Activated naive CD8-positive, alpha-beta T cell (primary cell): ENCODE results near the gene TAS1R3.

Source experiments
- H3K27ac Mint-ChIP-seq: one replicate; pipeline ENCODE4 v1.8.0; 2021; ENCODE audit warnings: mixed read lengths
- H3K27me3 Mint-ChIP-seq: one replicate; pipeline ENCODE4 v1.8.0; 2021; ENCODE audit warnings: mixed read lengths
- H3K36me3 Mint-ChIP-seq: one replicate; pipeline ENCODE4 v1.8.0; 2021; ENCODE audit warnings: mixed read lengths
- H3K4me1 Mint-ChIP-seq: one replicate; pipeline ENCODE4 v1.8.0; 2021; ENCODE audit warnings: low read depth, mixed read lengths
- H3K4me3 Mint-ChIP-seq: one replicate; pipeline ENCODE4 v1.8.0; 2021; ENCODE audit warnings: mild to moderate bottlenecking, mixed read lengths
- H3K9me3 Mint-ChIP-seq: one replicate; pipeline ENCODE4 v1.8.0; 2021; ENCODE audit warnings: low read depth, mixed read lengths

TAS1R3 gene

DNA sequence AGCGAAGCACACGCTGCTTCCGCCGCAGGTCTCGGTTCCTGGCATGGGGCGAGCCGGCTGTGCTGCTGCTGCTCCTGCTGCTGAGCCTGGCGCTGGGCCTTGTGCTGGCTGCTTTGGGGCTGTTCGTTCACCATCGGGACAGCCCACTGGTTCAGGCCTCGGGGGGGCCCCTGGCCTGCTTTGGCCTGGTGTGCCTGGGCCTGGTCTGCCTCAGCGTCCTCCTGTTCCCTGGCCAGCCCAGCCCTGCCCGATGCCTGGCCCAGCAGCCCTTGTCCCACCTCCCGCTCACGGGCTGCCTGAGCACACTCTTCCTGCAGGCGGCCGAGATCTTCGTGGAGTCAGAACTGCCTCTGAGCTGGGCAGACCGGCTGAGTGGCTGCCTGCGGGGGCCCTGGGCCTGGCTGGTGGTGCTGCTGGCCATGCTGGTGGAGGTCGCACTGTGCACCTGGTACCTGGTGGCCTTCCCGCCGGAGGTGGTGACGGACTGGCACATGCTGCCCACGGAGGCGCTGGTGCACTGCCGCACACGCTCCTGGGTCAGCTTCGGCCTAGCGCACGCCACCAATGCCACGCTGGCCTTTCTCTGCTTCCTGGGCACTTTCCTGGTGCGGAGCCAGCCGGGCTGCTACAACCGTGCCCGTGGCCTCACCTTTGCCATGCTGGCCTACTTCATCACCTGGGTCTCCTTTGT is 2.6 kb downstream of the TAS1R3 start:
- peaks cover 3% of the 10 kb centered on the region for H3K4me1 Mint-ChIP-seq
- H3K27me3 Mint-ChIP-seq, result no peaks in the 10 kb centered on the region
- H3K36me3 Mint-ChIP-seq, result no peaks in the 10 kb centered on the region
- no peaks in the 10 kb centered on the region for H3K9me3 Mint-ChIP-seq
- no peak overlapping the region for H3K27ac Mint-ChIP-seq
- no peak overlapping the region for H3K4me3 Mint-ChIP-seq

DNA sequence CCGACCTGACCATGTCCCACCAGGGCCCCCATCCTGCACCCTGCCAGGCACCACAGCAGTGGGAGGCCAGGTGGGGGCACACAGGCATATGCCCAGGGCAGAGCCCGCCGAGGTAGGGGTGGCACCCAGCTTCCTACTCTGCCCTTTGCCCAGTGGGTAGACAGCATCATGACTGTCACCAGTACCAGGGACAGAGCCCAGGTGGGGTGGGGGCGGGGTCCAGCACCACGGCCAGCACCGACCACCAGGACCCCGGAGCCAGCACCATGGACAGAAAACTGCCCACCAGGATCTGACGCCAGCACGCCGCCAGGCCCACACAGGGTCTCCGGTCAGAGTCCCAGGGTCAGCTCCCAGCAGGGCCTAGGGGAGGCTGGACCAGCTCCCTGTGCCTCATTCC is 3.8 kb downstream of the TAS1R3 start:
- Mint-ChIP-seq H3K27me3 (no peaks in the 10 kb centered on the region), H3K9me3 (no peaks in the 10 kb centered on the region), H3K4me1 (peaks cover under 1% of the 10 kb centered on the region), H3K36me3 (no peaks in the 10 kb centered on the region), H3K4me3 (no peak overlapping the region), H3K27ac (no peak overlapping the region)

DNA sequence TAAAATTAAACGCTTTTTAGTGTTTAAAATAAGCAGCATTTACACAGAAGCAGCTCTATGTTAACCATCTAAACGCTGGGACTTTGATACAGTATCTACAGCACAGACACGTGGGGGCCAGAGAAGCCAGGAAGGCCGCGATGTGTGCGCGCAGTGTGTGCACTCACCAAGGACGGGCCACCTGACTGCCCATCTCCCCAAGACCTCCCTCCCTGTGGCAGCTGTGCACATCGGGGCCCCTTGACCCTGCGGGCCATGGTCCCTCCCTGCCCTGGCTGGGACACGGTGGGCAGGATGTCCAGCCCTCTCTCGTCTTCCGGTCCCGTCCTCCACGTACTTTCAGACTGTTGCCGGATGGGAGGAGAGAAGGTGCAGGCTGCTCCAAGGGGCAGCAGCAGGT is 4.2 kb downstream of the TAS1R3 start:
- Mint-ChIP-seq H3K9me3 (no peaks in the 10 kb centered on the region), H3K36me3 (no peaks in the 10 kb centered on the region), H3K27ac (no peak overlapping the region), H3K27me3 (no peaks in the 10 kb centered on the region), H3K4me1 (no peaks in the 10 kb centered on the region), H3K4me3 (no peak overlapping the region)

GRCh38 chr1:1335792-1336248 is 4.7 kb downstream of the TAS1R3 start:
- H3K36me3 Mint-ChIP-seq, result no peaks in the 10 kb centered on the region
- H3K9me3 Mint-ChIP-seq, result no peaks in the 10 kb centered on the region
- no peak overlapping the region for H3K4me3 Mint-ChIP-seq
- no peak overlapping the region for H3K27ac Mint-ChIP-seq
- H3K4me1 Mint-ChIP-seq, result no peaks in the 10 kb centered on the region
- H3K27me3 Mint-ChIP-seq, result no peaks in the 10 kb centered on the region

DNA sequence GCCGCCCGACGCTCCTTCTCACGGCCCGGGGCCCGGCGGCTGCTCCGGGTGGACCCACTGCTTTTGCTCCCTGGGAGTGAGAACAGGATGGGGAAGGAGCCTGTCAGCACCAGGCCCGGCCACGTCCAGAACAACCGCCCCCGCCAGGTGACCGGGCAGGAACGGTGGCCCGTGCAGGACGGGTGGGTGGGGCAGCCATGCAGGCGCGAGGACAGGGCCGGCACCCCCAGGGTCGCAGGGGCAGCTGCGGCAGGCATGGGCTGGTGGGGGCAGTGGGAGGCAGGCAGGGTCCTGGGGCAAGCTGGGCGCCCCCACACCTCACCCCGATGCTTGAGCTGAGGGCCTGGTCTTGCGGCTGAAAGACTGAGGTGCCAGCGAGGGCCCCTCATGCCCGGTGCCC is 5.4 kb downstream of the TAS1R3 start:
- no peak overlapping the region for H3K27ac Mint-ChIP-seq
- no peaks in the 10 kb centered on the region for H3K36me3 Mint-ChIP-seq
- no peaks in the 10 kb centered on the region for H3K9me3 Mint-ChIP-seq
- no peak overlapping the region for H3K4me3 Mint-ChIP-seq
- no peaks in the 10 kb centered on the region for H3K27me3 Mint-ChIP-seq
- H3K4me1 Mint-ChIP-seq, result peaks cover 2% of the 10 kb centered on the region

- Mint-ChIP-seq H3K4me1 (peaks cover 2% of the 10 kb centered on the region), H3K9me3 (no peaks in the 10 kb centered on the region), H3K4me3 (no peak overlapping the region), H3K36me3 (no peaks in the 10 kb centered on the region), H3K27me3 (no peaks in the 10 kb centered on the region), H3K27ac (no peak overlapping the region)
Observed at GRCh38 chr1:1336931-1337792, 6.1 kb downstream of the TAS1R3 start.

DNA sequence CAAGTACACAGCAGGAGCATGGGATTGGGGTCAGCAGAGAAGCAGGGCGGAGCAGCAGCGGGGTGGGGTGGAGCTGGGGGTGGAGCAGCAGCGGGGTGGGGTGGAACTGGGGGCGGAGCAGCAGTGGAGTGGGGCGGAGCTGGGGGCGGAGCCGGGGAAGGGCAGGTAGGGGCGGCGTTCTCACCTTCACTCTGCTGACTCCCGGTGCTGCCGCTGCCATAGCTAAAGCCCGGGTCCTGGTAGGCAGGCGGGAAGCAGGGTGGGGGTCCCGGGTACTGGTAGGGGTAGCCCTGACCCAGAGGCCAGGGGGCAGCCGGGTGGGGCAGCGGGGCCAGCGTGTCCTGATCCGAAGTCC is 6.7 kb downstream of the TAS1R3 start:
- H3K4me1 Mint-ChIP-seq, result peaks cover 2% of the 10 kb centered on the region
- no peaks in the 10 kb centered on the region for H3K36me3 Mint-ChIP-seq
- H3K27me3 Mint-ChIP-seq, result no peaks in the 10 kb centered on the region
- H3K9me3 Mint-ChIP-seq, result no peaks in the 10 kb centered on the region
- no peak overlapping the region for H3K27ac Mint-ChIP-seq
- H3K4me3 Mint-ChIP-seq, result no peak overlapping the region

GRCh38 chr1:1338278-1338677 is 7.2 kb downstream of the TAS1R3 start:
- Mint-ChIP-seq H3K4me1 (peaks cover 2% of the 10 kb centered on the region), H3K27me3 (no peaks in the 10 kb centered on the region), H3K9me3 (no peaks in the 10 kb centered on the region), H3K4me3 (no peak overlapping the region), H3K36me3 (no peaks in the 10 kb centered on the region), H3K27ac (no peak overlapping the region)

DNA sequence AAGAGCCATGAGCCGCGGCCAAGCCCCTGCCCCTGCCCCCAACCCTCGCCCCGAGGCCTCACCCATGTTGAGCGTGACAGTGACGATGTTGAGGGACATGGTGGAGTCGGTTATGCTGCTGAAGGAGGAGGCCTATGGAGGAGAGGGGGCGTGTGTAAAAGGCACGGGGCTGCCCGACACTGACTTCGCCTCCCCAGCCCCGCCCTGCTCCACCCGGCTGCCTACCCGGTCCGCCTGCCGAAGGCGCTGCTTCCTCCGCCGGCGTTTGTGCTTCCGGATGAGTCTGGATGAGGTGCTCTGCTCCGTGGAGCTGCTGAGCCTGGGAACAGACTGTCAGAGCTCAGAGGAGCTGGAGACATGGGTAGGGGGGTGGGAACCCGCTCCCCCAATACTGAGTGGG is 9.1 kb downstream of the TAS1R3 start:
- H3K27me3 Mint-ChIP-seq, result no peaks in the 10 kb centered on the region
- H3K4me3 Mint-ChIP-seq, result no peak overlapping the region
- H3K36me3 Mint-ChIP-seq, result no peaks in the 10 kb centered on the region
- no peaks in the 10 kb centered on the region for H3K9me3 Mint-ChIP-seq
- no peak overlapping the region for H3K27ac Mint-ChIP-seq
- peaks cover 2% of the 10 kb centered on the region for H3K4me1 Mint-ChIP-seq

- H3K9me3 Mint-ChIP-seq, result no peaks in the 10 kb centered on the region
- no peak overlapping the region for H3K4me3 Mint-ChIP-seq
- no peaks in the 10 kb centered on the region for H3K27me3 Mint-ChIP-seq
- no peak overlapping the region for H3K27ac Mint-ChIP-seq
- H3K4me1 Mint-ChIP-seq, result peaks cover 4% of the 10 kb centered on the region
- no peaks in the 10 kb centered on the region for H3K36me3 Mint-ChIP-seq
Observed at GRCh38 chr1:1340791-1341548, 9.9 kb downstream of the TAS1R3 start.

DNA sequence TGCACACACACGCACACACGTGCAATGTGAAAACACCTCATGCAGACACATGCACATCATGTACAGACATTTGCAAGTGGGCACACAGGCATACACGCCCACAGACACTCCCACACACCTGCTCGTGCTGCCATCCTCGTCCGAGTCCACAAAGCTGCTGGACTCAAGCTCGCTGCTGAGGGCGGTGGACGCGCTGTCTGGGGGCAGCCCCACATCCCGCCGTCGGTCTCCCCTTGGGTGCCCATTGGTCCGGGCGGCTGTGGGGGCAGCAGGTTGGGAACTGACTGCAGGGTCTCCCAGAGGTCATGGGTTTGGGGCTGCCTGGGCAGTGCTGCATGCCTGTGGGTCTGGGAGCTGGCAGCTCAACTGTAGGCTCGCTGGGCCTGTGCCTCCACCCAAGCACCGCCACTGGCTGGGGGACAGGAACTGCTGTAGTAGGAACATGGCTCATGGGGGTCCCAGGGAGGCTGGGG is 10.5 kb downstream of the TAS1R3 start:
- H3K9me3 Mint-ChIP-seq, result no peaks in the 10 kb centered on the region
- no peaks in the 10 kb centered on the region for H3K27me3 Mint-ChIP-seq
- no peaks in the 10 kb centered on the region for H3K36me3 Mint-ChIP-seq
- H3K4me3 Mint-ChIP-seq, result no peak overlapping the region
- H3K27ac Mint-ChIP-seq, result no peak overlapping the region
- peaks cover 4% of the 10 kb centered on the region for H3K4me1 Mint-ChIP-seq

- Mint-ChIP-seq H3K4me1 (peaks cover 8% of the 10 kb centered on the region), H3K9me3 (no peaks in the 10 kb centered on the region), H3K27me3 (no peaks in the 10 kb centered on the region), H3K4me3 (no peak overlapping the region), H3K36me3 (no peaks in the 10 kb centered on the region), H3K27ac (no peak overlapping the region)
Observed at GRCh38 chr1:1342061-1342562, 11.0 kb downstream of the TAS1R3 start.

GRCh38 chr1:1342584-1343115 is 11.6 kb downstream of the TAS1R3 start:
- Mint-ChIP-seq H3K27me3 (no peaks in the 10 kb centered on the region), H3K36me3 (no peaks in the 10 kb centered on the region), H3K4me3 (no peak overlapping the region), H3K4me1 (peaks cover 12% of the 10 kb centered on the region), H3K9me3 (no peaks in the 10 kb centered on the region), H3K27ac (no peak overlapping the region)

DNA sequence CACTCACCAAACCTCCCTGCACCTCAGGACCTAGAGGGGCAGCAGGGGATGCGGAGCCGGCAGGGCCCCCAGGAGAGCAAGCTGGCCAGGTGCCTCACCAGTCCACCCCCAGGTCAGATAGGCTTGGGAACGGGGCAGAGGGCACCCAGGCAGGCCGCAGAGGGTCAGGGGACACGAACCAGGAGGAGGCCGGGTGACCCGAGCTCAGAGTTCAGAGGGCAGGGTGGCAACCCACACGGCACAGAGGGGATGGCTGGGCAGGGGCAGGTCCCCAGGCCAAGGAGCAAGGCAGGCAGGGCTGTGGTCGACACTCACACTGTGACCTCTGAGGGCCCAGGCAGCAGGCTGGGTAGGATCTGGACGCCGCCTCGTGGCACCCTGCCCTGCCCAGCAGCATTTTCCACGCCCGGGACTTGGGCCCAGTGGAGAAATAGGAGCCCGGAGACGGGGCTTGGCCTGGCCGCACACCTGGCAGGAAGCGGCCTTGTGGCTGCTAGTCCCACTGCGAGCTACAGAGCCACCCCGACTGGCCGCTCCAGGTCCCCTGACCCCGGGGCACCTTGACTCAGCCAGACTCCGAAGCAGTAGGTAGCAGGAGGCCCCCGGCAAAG is 12.8 kb downstream of the TAS1R3 start:
- H3K36me3 Mint-ChIP-seq, result no peaks in the 10 kb centered on the region
- H3K9me3 Mint-ChIP-seq, result no peaks in the 10 kb centered on the region
- H3K4me3 Mint-ChIP-seq, result no peak overlapping the region
- H3K4me1 Mint-ChIP-seq, result peaks cover 12% of the 10 kb centered on the region
- no peaks in the 10 kb centered on the region for H3K27me3 Mint-ChIP-seq
- no peak overlapping the region for H3K27ac Mint-ChIP-seq
